Measurements from ENCODE around the gene RTN4RL1. TPM values are rescaled to one million over a fixed set of nuclear protein-coding genes. Genes with fewer than 3 reads are reported as not detected.

Gene RTN4RL1
- total RNA-seq, 1 experiment from 2014 or later = 1.7 TPM

DNA sequence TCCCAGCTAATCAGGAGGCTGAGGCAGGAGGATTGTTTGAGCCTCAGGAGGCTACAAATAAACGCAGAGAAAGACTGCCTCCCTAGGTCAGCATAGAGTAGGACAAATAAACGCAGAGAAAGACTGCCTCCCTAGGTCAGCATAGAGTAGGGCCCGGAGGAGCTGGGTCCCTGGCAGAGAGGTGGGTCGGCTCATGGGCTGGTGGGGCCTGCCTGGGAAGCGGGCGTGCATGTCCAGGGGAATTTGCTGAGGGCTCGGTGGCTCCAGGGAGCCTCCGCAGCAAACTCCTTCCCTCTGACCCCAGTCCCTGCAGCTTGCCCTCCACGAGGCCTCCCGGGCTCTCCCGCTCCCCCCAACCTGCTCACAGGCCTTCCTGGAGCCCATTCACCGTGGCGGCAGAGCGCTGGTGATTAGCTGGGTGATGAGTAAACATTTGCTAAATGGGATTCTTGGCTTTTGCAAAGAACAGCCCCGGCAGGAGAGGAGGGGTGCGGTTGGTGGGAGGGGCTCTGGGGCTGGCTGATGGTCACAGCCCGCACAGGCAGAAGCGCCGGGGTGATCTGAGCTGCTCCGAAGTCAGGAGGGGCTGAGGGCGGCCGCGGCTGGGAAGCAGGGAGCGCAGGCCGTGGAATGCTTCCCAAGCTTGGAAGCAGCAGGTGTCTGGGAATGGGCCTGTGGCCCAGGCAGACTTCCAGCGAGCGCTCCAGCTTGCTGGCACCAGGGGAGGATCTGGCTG, 93.1 kb downstream of the RTN4RL1 start:
- no peak for DNase-seq (ENCODE audit: low read depth, low spot score)
- in situ Hi-C loops (cut with HindIII; ENCODE audit: low pct_unique_long_range_greater_than_20kb, low sequenced_read_pairs) = no loop called here

DNA sequence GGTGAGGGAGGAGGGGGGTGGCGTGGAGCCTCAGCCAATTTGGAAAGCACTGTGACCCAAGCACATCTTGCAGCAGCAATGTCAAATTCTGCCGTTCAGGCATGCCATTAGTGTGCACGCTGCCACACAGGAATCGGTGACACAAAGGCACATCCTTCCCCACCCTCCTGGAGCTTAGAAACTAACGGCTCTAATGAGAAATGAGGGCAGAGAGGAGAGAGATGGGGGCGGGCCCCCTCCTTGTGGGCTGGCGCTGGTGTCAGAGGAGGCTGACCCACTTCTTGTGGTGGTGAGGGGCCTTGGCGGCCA, 94.8 kb downstream of the RTN4RL1 start:
- DNase-seq (ENCODE audit: low read depth, low spot score) = no peak
- in situ Hi-C loops (cut with HindIII; ENCODE audit: low pct_unique_long_range_greater_than_20kb, low sequenced_read_pairs) = no loop called here

DNA sequence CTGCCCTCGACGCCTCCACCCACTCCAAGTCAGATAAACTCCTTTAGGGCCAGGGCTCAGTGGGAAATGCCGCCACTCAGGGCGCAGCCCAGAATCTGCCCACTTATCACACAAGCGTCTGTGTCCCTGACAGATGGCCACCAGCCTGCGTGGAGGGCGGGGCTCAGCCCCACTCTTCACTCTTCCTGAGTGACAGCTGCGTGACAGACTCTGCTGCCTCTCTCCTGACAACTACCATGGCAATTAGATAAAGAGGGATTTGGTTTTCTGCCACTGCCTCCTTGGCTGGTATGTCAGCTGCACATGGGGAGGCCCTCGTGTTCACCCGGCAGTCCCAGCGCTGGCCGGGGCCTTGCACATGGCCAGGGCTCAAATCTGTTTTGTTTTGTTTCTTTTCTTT, 96.2 kb downstream of the RTN4RL1 start:
- no peak for DNase-seq (ENCODE audit: low read depth, low spot score)
- in situ Hi-C loops (cut with HindIII; ENCODE audit: low pct_unique_long_range_greater_than_20kb, low sequenced_read_pairs) = no loop called here

DNA sequence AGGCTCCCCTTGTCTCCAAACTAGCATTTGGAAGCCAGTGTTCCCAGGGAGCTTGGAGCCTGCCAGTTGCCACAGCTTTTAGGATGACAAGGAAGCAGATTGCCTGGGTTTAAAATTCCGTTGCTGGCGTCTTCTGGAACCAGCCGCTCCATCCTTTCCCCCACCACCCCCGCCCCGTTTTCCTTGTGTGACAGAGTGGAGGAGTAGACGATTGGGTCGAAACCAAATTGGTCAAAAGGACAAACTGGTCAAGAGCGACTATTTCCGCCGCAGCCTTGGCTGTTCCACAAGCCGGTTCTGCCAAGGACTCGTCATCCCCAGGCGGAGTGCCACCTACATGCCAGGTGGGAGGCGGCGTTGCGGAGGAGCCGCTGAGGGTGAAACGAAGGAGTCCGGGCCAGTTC, 104.2 kb downstream of the RTN4RL1 start:
- no peak for DNase-seq (ENCODE audit: low read depth, low spot score)
- in situ Hi-C loops (cut with HindIII; ENCODE audit: low pct_unique_long_range_greater_than_20kb, low sequenced_read_pairs) = no loop called here

DNA sequence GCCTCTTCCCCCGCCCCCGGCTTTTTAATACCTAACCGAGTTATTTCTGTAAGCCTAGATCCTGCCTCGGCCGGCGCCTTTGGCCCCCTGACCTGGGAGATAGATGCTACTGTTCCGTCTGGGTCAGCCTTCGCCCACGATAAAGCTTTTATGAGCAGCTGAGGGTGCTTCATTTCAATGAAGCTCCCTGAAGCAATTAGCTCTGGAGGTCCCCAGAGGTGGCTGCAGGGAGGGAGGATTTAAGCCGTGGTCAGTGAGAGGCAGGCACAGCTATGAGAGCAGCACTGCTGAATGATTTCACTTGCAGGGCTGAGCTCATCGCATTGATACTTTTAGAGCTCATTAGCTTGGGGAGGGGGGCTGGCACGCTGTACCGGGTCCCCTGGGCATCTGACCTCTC, 105.9 kb downstream of the RTN4RL1 start:
- in situ Hi-C loops (cut with HindIII; ENCODE audit: low pct_unique_long_range_greater_than_20kb, low sequenced_read_pairs) = no loop called here
- DNase-seq (ENCODE audit: low read depth, low spot score) = no peak

DNA sequence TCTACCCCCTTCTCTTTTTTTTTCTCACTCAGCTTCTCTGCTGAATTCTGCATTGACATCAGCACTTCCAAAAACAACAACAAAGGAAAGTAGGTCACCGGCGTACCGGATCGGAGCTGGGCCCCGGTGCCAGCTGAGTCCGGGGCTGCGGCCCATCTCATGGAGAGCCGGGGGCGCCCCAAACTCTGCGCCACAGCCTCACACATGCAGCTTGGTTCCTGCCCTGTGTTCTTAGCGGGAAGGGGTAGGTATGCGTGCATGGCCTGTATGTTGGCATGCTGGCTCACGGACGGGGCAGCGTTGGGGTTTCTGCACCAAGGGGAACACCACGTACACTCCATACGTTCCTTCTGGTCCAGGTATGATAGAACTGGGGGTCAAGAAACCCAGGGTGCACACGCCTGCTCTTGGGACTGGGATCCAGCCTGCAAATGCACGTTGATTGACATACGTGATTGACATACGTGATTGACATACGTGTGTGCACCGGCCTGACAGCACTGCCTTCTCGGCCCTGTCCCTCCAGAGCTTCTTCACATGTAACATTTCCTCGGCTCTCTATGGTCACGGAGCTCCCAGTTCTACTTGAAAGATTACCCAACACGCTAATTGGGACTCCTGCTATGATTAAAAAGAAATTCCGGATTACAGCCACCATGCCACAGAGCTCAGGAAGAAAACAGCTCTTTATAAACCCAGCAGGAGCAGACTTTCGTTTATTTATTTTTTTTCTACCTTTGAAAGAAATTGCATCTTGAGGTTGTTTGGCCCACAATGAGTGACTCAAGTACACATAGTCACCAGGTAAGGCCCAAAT, 106.6 kb downstream of the RTN4RL1 start:
- in situ Hi-C loops (cut with HindIII; ENCODE audit: low pct_unique_long_range_greater_than_20kb, low sequenced_read_pairs) = no loop called here

DNA sequence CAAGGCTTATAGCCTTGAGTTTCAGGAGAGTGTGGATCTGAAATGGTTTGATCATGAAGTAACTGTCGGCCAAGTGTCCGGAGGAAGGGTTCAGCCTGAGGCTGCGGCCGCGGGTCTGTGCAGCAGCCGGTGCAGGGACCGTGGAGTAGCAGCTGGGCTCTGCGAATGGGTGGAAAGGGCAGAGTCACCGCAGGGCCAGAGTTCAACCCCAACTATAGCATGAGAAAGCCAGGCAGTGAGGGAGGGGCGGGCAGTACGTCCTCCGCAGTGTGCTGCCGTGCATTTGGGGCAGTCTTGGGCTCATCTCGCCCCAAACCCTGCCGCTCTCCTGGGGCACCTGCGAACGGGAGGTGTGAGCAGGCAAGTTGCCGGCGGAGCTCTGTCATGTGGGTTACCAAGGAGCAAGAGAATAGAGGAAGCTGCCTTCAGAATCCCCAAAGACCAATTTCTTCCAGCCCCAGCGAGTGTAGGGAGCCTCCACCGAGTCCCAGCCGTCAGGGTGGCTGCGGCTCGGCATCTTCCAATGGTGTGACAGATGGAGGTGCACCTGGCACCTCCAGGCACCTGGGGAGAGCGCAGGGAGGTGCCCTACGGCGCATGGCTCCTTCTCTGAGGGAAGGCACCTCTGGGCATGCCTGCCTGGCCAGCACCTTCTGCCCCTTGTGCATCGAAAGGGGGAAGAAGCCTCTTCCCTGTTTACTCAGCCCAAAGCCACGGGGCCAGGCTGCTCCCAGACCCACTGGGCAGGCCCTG, 108.0 kb downstream of the RTN4RL1 start:
- DNase-seq (ENCODE audit: low read depth, low spot score) = no peak
- in situ Hi-C loops (cut with HindIII; ENCODE audit: low pct_unique_long_range_greater_than_20kb, low sequenced_read_pairs) = no loop called here

More for the DNA sequence above, 106.6 kb downstream of the RTN4RL1 start:
- no peak for DNase-seq (ENCODE audit: low read depth, low spot score)

DNA sequence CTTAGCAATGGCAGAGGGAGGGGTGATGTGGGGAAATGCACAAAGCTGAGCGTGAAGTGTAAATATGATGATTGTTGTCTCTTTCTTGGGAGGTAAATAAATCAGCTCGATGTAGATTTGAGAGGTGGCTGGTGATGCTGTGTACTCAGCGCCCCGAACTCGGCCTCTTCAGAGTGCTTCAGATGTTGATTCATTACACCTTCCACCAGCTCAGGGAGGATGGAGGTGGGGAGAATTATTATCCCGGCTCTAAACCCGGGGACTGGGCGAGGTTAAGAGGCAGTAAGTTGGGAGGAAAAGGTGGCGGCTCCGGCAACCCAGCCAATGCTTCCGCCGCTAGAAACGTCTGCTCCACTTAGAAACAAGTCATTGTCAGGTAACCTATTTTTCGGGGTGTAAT, 108.8 kb downstream of the RTN4RL1 start:
- in situ Hi-C loops (cut with HindIII; ENCODE audit: low pct_unique_long_range_greater_than_20kb, low sequenced_read_pairs) = no loop called here

DNA sequence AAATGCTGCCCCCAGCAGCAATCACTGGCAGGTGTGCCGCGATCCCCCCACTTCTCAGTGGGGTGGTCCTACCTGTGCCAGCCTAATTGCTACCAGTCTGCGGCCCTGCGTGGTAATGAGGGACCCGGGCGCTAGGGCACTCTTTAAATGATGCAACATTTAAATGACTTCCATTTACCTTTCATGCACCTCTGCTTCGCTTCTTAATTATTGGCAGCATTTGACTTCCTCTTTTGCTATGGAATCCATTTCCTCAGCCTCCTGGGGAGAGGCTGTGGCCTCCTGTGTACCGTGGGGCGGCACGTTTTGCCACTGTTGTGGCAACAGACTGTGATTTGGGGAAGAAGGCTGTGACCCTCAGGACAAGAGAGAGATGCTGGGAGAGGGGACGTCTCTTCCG, 109.2 kb downstream of the RTN4RL1 start:
- in situ Hi-C loops (cut with HindIII; ENCODE audit: low pct_unique_long_range_greater_than_20kb, low sequenced_read_pairs) = no loop called here
- DNase-seq (ENCODE audit: low read depth, low spot score) = no peak

More for the DNA sequence above, 108.8 kb downstream of the RTN4RL1 start:
- no peak for DNase-seq (ENCODE audit: low read depth, low spot score)

DNA sequence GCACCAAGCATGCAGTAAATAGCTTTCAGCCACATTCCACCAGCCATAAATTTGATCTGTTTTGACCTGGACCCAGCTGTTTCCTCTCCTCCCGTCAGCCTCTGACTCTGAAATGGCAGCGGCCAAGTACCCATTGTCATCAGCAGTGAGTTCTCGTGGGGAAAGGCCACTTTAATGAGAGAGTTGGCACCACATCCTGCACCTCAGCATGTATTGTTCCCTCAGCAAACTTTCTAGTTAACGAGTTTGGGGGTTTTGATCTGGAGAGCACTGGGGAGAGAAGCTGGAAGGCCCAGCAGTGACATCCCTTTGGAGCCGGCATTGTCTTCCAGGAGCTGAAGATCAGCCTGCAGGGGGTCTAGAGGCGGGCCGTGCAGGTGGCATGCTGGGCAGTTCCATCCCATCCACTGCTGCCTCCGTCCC, 110.5 kb downstream of the RTN4RL1 start:
- no peak for DNase-seq (ENCODE audit: low read depth, low spot score)
- in situ Hi-C loops (cut with HindIII; ENCODE audit: low pct_unique_long_range_greater_than_20kb, low sequenced_read_pairs) = no loop called here

DNA sequence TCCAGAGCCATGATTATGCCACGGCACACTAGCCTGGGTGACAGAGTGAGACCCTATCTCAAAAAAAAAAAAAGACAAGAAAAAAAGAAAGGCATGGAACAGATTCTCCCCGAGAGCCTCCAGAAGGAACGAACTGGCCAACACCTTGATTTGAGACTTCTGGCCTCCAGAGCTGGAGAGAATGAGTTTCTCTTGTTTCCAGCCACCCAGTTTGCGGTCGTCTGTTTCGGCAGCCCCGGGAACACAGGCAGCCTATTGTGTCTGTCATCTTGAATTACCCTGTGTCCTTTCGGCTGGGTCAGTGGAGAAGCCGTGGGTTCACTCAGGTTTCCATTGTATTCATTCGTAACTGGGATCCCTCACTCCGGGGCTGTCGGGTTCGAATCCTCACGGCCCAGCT, 111.4 kb downstream of the RTN4RL1 start:
- in situ Hi-C loops (cut with HindIII; ENCODE audit: low pct_unique_long_range_greater_than_20kb, low sequenced_read_pairs) = no loop called here
- DNase-seq (ENCODE audit: low read depth, low spot score) = peak; percentile 5

DNA sequence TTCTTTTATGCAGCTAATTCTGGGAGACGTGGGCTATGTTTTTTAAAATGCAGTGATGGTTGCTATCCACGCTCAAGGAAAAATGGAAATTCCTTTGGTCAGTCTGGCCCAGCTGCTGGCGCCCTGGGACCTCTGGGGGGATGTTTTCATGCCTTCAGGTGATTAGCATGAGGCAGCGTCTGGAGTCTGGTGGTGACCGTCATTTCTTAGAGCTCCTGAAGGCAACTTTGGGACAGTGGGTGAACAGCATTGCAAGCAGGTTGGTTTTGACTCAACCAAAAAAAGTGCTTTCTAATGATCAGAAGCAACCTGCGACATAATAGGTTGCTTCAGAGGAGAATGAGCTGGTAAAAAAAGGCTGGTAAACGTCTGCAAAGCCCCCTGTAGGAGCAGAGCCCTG, 113.0 kb downstream of the RTN4RL1 start:
- no peak for DNase-seq (ENCODE audit: low read depth, low spot score)
- in situ Hi-C loops (cut with HindIII; ENCODE audit: low pct_unique_long_range_greater_than_20kb, low sequenced_read_pairs) = no loop called here

DNA sequence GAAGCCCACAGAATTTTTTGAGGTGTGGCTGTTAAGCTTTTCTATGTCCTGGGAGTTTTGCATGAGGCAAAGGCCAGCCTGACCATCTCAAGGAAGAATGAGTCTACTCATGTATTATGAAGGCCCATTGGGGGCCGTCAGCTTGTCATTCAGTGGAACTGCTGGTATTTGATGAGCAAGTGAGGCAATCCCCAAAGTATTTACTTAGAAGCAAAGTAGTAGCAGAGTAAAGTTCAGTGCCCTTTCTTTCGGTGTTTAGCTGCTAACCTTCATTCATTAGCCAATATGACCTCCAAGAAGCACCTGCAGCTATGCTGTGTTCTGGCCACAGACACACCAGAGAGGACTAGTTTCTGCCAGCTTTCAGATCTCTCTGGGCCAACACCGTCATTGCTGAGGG, 115.1 kb downstream of the RTN4RL1 start:
- in situ Hi-C loops (cut with HindIII; ENCODE audit: low pct_unique_long_range_greater_than_20kb, low sequenced_read_pairs) = no loop called here
- no peak for DNase-seq (ENCODE audit: low read depth, low spot score)

DNA sequence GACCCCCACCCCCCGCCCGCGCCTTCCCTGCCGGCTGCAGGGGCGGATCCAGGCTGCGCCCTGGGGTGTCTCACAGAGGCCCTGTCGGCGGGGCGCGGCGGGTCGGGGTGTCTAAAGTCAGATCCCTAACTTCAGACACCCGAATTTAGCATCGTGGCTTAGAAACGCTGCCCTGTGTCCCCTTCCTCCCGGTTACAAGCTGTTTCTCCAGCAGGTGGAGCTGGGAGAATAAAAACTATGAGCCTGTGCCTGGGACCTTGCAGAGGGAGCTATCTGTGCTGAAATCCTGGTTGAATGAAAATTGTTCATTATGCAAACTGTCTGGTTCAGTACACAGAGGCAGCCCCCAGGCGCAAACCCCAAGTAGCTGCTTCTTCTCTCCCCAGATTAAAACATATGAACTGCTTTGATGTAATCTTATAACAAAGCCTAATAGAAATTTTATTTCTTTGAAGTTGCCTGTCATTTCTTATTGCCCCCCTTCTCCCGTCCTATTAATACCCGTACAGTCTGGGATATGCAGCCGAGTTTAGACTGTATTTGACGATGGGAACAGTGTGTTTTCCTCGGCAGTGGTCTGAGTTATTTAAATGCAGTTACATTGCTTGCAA, 116.3 kb downstream of the RTN4RL1 start:
- in situ Hi-C loops (cut with HindIII; ENCODE audit: low pct_unique_long_range_greater_than_20kb, low sequenced_read_pairs) = no loop called here
- peak; percentile 86 for DNase-seq (ENCODE audit: low read depth, low spot score)

DNA sequence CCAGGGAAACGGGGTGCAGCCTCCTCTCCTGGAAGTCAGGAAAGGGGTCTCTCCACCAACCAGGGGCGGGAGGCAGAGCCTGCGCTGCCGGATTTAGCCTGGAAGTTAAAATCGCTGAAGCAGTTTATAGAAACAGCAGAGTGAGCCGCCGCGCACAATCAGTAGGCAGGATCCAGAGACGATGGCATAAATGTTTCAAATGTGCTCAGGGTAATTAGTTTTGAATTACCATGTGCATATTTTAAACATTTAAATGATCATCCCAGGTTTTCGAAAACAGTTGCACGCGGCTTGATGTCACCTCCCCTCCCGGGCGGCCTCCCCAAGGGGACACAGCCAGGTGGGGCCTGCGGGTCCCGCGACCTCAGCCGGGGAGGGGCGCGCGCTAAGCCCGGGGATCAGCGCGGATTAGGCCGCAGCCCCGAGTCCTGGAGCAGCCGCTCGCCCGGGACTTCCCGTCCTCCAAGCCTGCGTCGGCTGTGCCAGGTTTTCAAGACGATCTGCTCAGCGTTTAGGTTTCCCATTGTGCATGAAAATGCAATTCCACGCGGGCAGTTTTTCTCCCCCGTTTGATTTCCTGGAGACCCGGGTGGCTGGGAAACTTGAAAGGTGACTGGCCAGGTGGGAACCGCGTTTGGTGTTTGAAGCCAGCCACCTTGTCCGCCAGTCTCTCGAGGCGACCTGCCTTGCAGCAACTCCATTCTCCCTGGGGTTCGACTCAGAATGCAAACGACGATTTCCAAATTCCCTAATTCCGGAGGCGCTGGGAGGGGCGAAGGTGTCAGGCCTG, 117.0 kb downstream of the RTN4RL1 start:
- no peak for DNase-seq (ENCODE audit: low read depth, low spot score)
- in situ Hi-C loops (cut with HindIII; ENCODE audit: low pct_unique_long_range_greater_than_20kb, low sequenced_read_pairs) = no loop called here

DNA sequence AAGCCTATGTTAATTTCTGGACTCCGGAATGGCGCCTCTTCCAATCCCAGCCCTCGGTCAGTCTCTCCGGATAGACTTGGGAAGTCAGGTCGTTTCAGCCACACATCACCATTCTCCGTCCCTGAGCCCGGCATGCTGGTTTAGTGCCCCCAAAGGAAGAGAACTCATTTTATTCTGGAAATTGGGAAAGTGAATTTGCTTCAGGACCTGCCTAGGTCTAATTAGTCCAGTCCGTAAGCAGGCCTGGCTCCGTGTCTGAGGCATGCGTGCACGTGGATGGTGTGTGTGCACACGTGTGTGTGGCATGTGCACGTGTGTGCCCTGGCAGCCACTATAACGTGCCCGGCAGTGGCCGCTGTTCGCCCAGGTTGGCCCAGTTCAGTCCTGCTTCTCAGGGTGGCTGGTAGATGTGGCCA, 117.9 kb downstream of the RTN4RL1 start:
- in situ Hi-C loops (cut with HindIII; ENCODE audit: low pct_unique_long_range_greater_than_20kb, low sequenced_read_pairs) = no loop called here
- DNase-seq (ENCODE audit: low read depth, low spot score) = no peak

DNA sequence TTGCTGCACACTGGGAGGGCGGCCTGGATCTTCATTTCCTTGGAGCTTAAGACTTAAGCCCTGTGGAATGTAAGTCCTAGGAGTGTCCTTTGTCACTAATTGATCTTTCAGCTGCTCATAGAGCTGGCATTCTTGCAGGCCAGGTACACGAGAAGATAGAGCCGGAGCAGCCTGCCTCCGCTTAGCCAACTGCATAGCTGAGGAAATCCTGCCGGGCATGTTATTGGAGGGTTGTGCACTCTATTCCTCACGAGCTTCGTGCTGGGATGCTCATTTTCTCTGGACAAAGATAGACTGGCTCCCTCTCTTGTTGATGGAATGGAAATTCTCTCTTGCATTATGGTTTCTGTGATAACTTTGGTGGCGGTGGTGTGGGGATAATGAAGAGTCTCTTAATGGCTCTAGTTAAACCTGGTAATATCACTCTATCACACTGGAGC, 118.5 kb downstream of the RTN4RL1 start:
- in situ Hi-C loops (cut with HindIII; ENCODE audit: low pct_unique_long_range_greater_than_20kb, low sequenced_read_pairs) = no loop called here
- peak; percentile 16 for DNase-seq (ENCODE audit: low read depth, low spot score)

Data from SK-MEL-5 (cell line).